H1 (cell line): Measurements from ENCODE around the gene FANCD2OS. TPM values are rescaled to one million over a fixed set of nuclear protein-coding genes. Genes with fewer than 3 reads are reported as not detected.

Experiments used
- CTCF ChIA-PET: fragments of 300-600 bp; sonication (Branson Sonifier 250); formaldehyde crosslinking; loops from one replicate; lab custom pipeline; 2021; ENCODE audit not compliant: partially characterized antibody; lab: Charles Lee
- POLR2A ChIA-PET: fragments of 300-600 bp; sonication (Branson Sonifier 250); formaldehyde crosslinking; loops from one replicate; lab custom pipeline; 2021; ENCODE audit warnings: inconsistent platforms; ENCODE audit not compliant: partially characterized antibody; lab: Charles Lee
- DNase-seq, 2 experiments: peaks; one replicate each; pipeline versions ENCODE4 v3.0.0 to v3.0.0-alpha.2; 2010 to 2022; ENCODE audit warnings: low spot score in 2 of 2, low read depth in 1 of 2, mixed read lengths in 1 of 2
- FAIRE-seq: peaks from 2 replicates; lab custom pipeline; 2011; peaks lifted over from hg19 to GRCh38; lab: Jason Lieb, UNC
- H2AFZ ChIP-seq: 2 replicates; pipeline ENCODE4 v1.8.1; 2012; ENCODE audit warnings: low read length, inconsistent platforms
- H2AK5ac ChIP-seq: 2 replicates; pipeline ENCODE4 v1.6.1; 2013; ENCODE audit warnings: low read depth, low read length
- H2BK120ac ChIP-seq: replicated peaks from 2 replicates; pipeline ENCODE3; 2013; ENCODE audit warnings: low read depth, low read length, inconsistent platforms
- H2BK12ac ChIP-seq: 2 replicates; pipeline ENCODE4 v1.6.1; 2013; ENCODE audit warnings: low read depth, low read length
- H2BK15ac ChIP-seq: 2 replicates; pipeline ENCODE4 v1.6.1; 2013; ENCODE audit warnings: low read length
- H2BK20ac ChIP-seq: 2 replicates; pipeline ENCODE4 v1.6.1; 2013; ENCODE audit warnings: low read length
- H2BK5ac ChIP-seq: 2 replicates; pipeline ENCODE4 v1.6.1; 2013; ENCODE audit warnings: low read depth, low read length
- H3K14ac ChIP-seq: 2 replicates; pipeline ENCODE4 v1.6.1; 2013; ENCODE audit warnings: inconsistent platforms; ENCODE audit not compliant: insufficient read length
- H3K18ac ChIP-seq: 2 replicates; pipeline ENCODE4 v1.6.1; 2013; ENCODE audit warnings: low read length; ENCODE audit errors: extremely low read depth
- H3K23ac ChIP-seq: 2 replicates; pipeline ENCODE4 v1.6.1; 2013; ENCODE audit warnings: inconsistent platforms; ENCODE audit not compliant: insufficient read length
- H3K23me2 ChIP-seq: 2 replicates; pipeline ENCODE4 v1.6.1; 2013; ENCODE audit warnings: low read depth, low read length
- H3K27ac ChIP-seq: 2 replicates; pipeline ENCODE4 v1.6.1; 2011; ENCODE audit warnings: low read depth, low read length, inconsistent platforms
- H3K27me3 ChIP-seq, 4 experiments: replicated peaks in 1 of 4; 1 replicate in 1 of 4; 2 replicates in 3 of 4; pipeline versions ENCODE4 v1.6.1 to v1.8.1; 2011 to 2013; ENCODE audit warnings: low read length in 3 of 4, mild to moderate bottlenecking in 3 of 4, inconsistent platforms in 2 of 4, mixed read lengths in 2 of 4, moderate library complexity in 1 of 4; ENCODE audit not compliant: control insufficient read depth in 3 of 4, insufficient read depth in 3 of 4; ENCODE audit errors: extremely low read depth in 1 of 4
- H3K36me3 ChIP-seq, 4 experiments: 2 replicates each; pipeline versions ENCODE4 v1.6.1 to v1.8.1; 2011 to 2013; ENCODE audit warnings: mild to moderate bottlenecking in 4 of 4, low read length in 3 of 4, moderate library complexity in 2 of 4, control low read depth in 1 of 4, inconsistent platforms in 1 of 4; ENCODE audit not compliant: insufficient read depth in 4 of 4, control insufficient read depth in 2 of 4
- H3K4ac ChIP-seq: replicated peaks from 2 replicates; pipeline ENCODE3; 2013; ENCODE audit warnings: low read length, low read depth, mixed read lengths, inconsistent platforms; ENCODE audit not compliant: insufficient read length
- H3K4me1 ChIP-seq, 4 experiments: replicated peaks in 1 of 4; 1 replicate in 1 of 4; 2 replicates in 3 of 4; pipeline versions ENCODE4 v1.6.1 to v1.8.1; 2011 to 2013; ENCODE audit warnings: low read length in 3 of 4, inconsistent platforms in 2 of 4, mixed read lengths in 1 of 4; ENCODE audit not compliant: insufficient read depth in 4 of 4, control insufficient read depth in 3 of 4
- H3K4me2 ChIP-seq, 2 experiments: 2 replicates each; pipeline versions ENCODE4 v1.6.1 to v1.8.1; 2011 to 2013; ENCODE audit warnings: low read depth in 2 of 2, low read length in 2 of 2, control low read depth in 1 of 2, inconsistent platforms in 1 of 2, mild to moderate bottlenecking in 1 of 2; ENCODE audit not compliant: insufficient read depth in 1 of 2
- H3K4me3 ChIP-seq, 4 experiments: fragments of 200-600, 300-600 bp in 1 of 4; sonication (generic), shearing (Covaris generic), sonication (Bioruptor Twin) in 1 of 4; 2 replicates each; pipeline versions ENCODE4 v1.5.1 to v1.8.1; 2011 to 2016; ENCODE audit warnings: low read length in 4 of 4, low read depth in 3 of 4, control low read depth in 2 of 4, inconsistent platforms in 2 of 4, mild to moderate bottlenecking in 2 of 4, mixed read lengths in 1 of 4, moderate library complexity in 1 of 4; ENCODE audit not compliant: insufficient read depth in 2 of 4; ENCODE audit errors: extremely low read depth in 1 of 4
- H3K56ac ChIP-seq: replicated peaks from 2 replicates; pipeline ENCODE3; 2013; ENCODE audit warnings: low read depth, mild to moderate bottlenecking, mixed read lengths, low read length, inconsistent platforms; ENCODE audit not compliant: insufficient read length
- H3K79me1 ChIP-seq: 2 replicates; pipeline ENCODE4 v1.6.1; 2013; ENCODE audit warnings: low read depth, low read length, control low read depth
- H3K79me2 ChIP-seq, 2 experiments: 2 replicates each; pipeline versions ENCODE4 v1.6.1 to v1.8.1; 2012 to 2013; ENCODE audit warnings: low read length in 2 of 2, mild to moderate bottlenecking in 2 of 2, inconsistent platforms in 1 of 2; ENCODE audit not compliant: insufficient read depth in 2 of 2, control insufficient read depth in 1 of 2
- H3K9ac ChIP-seq, 4 experiments: replicated peaks in 1 of 4; 1 replicate in 1 of 4; 2 replicates in 3 of 4; pipeline versions ENCODE4 v1.6.1 to v1.8.1; 2011 to 2013; ENCODE audit warnings: low read depth in 3 of 4, low read length in 3 of 4, control low read depth in 2 of 4, mild to moderate bottlenecking in 2 of 4, moderate library complexity in 2 of 4, inconsistent platforms in 1 of 4; ENCODE audit errors: extremely low read depth in 1 of 4
- H3K9me3 ChIP-seq, 2 experiments: 2 replicates each; pipeline versions ENCODE4 v1.6.1 to v1.8.1; 2012 to 2013; ENCODE audit warnings: mild to moderate bottlenecking in 2 of 2, moderate library complexity in 2 of 2, control low read depth in 1 of 2, inconsistent platforms in 1 of 2, low read depth in 1 of 2, low read length in 1 of 2, mixed read lengths in 1 of 2; ENCODE audit not compliant: insufficient read depth in 2 of 2
- H4K20me1 ChIP-seq, 2 experiments: replicated peaks in 1 of 2; 2 replicates each; pipeline versions ENCODE3 to v1.8.1; 2011 to 2013; ENCODE audit warnings: inconsistent platforms in 2 of 2, low read length in 2 of 2, mild to moderate bottlenecking in 1 of 2; ENCODE audit not compliant: insufficient read depth in 2 of 2, control insufficient read depth in 1 of 2
- H4K5ac ChIP-seq: 2 replicates; pipeline ENCODE4 v1.6.1; 2013; ENCODE audit warnings: low read length, low read depth, mixed read lengths, inconsistent platforms; ENCODE audit not compliant: insufficient read length
- H4K8ac ChIP-seq: 2 replicates; pipeline ENCODE4 v1.8.0; 2013; ENCODE audit warnings: mild to moderate bottlenecking, moderate library complexity, low read length, inconsistent platforms; ENCODE audit not compliant: insufficient read depth; ENCODE audit errors: extremely low read depth
- H4K91ac ChIP-seq: replicated peaks from 2 replicates; pipeline ENCODE3; 2013; ENCODE audit warnings: low read length, mixed read lengths, inconsistent platforms; ENCODE audit not compliant: insufficient read length
- BCL11A ChIP-seq, 2 experiments: IDR thresholded peaks; one replicate each; pipeline ENCODE4 v1.6.1; 2011; ENCODE audit warnings: low read depth in 2 of 2, low read length in 2 of 2, mild to moderate bottlenecking in 2 of 2
- WGBS, 2 experiments: shearing (Covaris generic) in 1 of 2; methylation state at CpG; one replicate each; pipeline versions ENCODE4 v1.1.6 to v1.1.7; 2013 to 2015; ENCODE audit warnings: low lambda C conversion rate in 2 of 2, mixed read lengths in 2 of 2, inconsistent platforms in 1 of 2, low coverage in 1 of 2, missing lambda C conversion rate in 1 of 2; ENCODE audit not compliant: insufficient replicate concordance in 2 of 2, insufficient coverage in 1 of 2, insufficient read length in 1 of 2; ENCODE audit errors: extremely low coverage in 1 of 2, missing lambda C conversion rate in 1 of 2; 5-methylcytosine and 5-hydroxymethylcytosine counted together
- polyA plus RNA-seq, 7 experiments: library from polyadenylated mRNA; depleted of rRNA in 3 of 7; stranded (reverse) in 5 of 7; unstranded in 2 of 7; fragments of >200 nt in 5 of 7; fragments of 200-250 nt in 2 of 7; gene quantifications; 1 replicate in 5 of 7; 2 replicates in 1 of 7; 4 replicates in 1 of 7; pipeline versions ENCODE4 v1.2.1 to v1.2.3, GENCODE V29; 2011 to 2013; ENCODE audit warnings: missing spikeins in 2 of 7, mixed read lengths in 2 of 7
- total RNA-seq: library from RNA; stranded (reverse); fragmentation: NEBNext Ultra II Directional; extraction: Animal tissue kit (Norgen Biotek cat#: 25700); gene quantifications from 2 replicates; pipeline ENCODE4 v1.2.1, GENCODE V29; 2021

FANCD2OS gene
- total and polyA plus RNA-seq, 2 of the 8 experiments (the other 6 are each of a cell fraction or from before 2014, with no cell fraction given), result not detected

DNA sequence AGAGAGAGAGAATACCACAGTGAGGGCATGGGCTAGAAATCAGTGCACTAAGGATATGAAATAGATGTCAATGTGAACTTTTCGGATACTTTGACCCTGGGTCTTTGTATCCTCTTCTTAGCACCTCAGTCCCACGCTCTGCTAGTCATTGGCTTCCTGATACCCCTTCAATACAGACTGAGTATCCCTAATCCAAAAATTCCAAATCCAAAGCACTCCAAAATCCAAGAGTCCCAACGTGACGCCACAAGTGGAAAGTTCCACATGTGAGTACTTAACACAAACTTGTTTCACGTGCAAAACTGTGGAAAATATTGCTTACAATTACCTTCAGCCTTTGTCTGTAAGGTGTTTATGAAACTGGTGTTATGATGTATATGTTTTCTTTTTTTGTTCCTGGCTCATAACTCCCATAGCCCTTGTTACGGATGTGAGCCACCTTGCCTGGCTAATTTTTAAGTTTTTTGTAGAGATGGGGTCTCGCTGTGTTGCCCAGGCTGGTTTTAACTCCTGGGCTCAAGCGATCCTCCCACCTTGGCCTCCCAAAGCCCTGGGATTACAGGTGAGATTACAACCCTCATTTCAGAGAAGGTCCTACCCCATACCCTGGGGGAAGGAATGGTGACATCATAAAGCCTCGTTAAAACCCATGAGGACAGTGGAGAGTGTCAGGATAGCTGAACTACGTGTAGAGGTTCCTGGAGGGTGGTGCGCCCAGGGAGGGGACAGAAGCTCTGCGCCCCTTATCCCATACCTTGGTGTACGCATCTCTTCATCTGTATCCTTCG is 46.5 kb upstream of the FANCD2OS start:
- H3K18ac ChIP-seq, result no peak overlapping the region
- peaks cover 0 to 3% of the 10 kb centered on the region in 2 experiments for H4K20me1 ChIP-seq
- H3K9me3 ChIP-seq, result no peaks in the 10 kb centered on the region
- H2BK20ac ChIP-seq, result no peak overlapping the region
- H2BK120ac ChIP-seq, result no peak overlapping the region
- H3K4me1 ChIP-seq, result no peaks in the 10 kb centered on the region
- no peak overlapping the region for H2BK12ac ChIP-seq
- no peak overlapping the region for H2AK5ac ChIP-seq
- no peaks in the 10 kb centered on the region for H3K79me1 ChIP-seq
- H3K4ac ChIP-seq, result no peak overlapping the region
- DNase-seq (no peak), FAIRE-seq (no peak)
- no peaks in the 10 kb centered on the region; a peak in 1 of 7 replicates for H3K27me3 ChIP-seq
- no peak overlapping the region for H4K5ac ChIP-seq
- H3K4me3 ChIP-seq, result no peak overlapping the region
- H2AFZ ChIP-seq, result no peak overlapping the region
- no peak overlapping the region for H4K8ac ChIP-seq
- WGBS, 2 experiments, result 93% methylated on average over 14 of the region's 14 CpGs; no CpG with 5 or more reads in 1 of the 2 experiments
- no peaks in the 10 kb centered on the region for H3K23me2 ChIP-seq
- no peak overlapping the region for H4K91ac ChIP-seq
- H3K79me2 ChIP-seq, result no peaks in the 10 kb centered on the region
- ChIA-PET POLR2A (interaction anchor here (0.9 to 1.7 kb wide), 3 partner anchors 7 to 94 kb away, joined by 3 to 4 read pairs (median 4); partner anchors contain the start of gene TATDN2), CTCF (interaction anchor here (1.3 kb wide), 1 partner anchor 126 kb away, joined by 4 read pairs; no protein-coding TSS in a partner anchor)
- H2BK15ac ChIP-seq, result no peak overlapping the region
- peaks cover 10 to 28% (median 20%) of the 10 kb centered on the region in 4 experiments for H3K36me3 ChIP-seq
- H3K9ac ChIP-seq, result no peak overlapping the region
- no peak overlapping the region for H3K4me2 ChIP-seq
- no peak overlapping the region for H3K14ac ChIP-seq
- H3K23ac ChIP-seq, result no peak overlapping the region
- no peak overlapping the region for H3K27ac ChIP-seq
- H2BK5ac ChIP-seq, result no peak overlapping the region
- no peak overlapping the region for H3K56ac ChIP-seq
- no peak for TF ChIP-seq BCL11A (IDR thresholded peaks at IDR 0.05; ENCODE audit: low read depth in 2 of 2, low read length in 2 of 2)
